ENCODE results near the gene RBFOX2. TPM values are rescaled to one million over a fixed set of nuclear protein-coding genes. Genes with fewer than 3 reads are reported as not detected.

Gene RBFOX2
- total and polyA plus RNA-seq, 2 of the 8 experiments (the other 6 are each of a cell fraction or from before 2014, with no cell fraction given) = 121 to 122 TPM

- no peak for TF ChIP-seq CHD7 (IDR thresholded peaks at IDR 0.05; ENCODE audit: insufficient replicate concordance, low read length)
- no peak for TF ChIP-seq SUZ12 (IDR thresholded peaks at IDR 0.05; ENCODE audit: low read length)
Measured at GRCh38 chr22:35915477-35916013, 113.1 kb downstream of the RBFOX2 start (continued).

Data from H1 (cell line).